Activated CD4-positive, CD25-positive, alpha-beta regulatory T cell treated with anti-CD3 and anti-CD28 coated beads, Interleukin-2, amount 50 U/mL, for 16 hours (primary cell): ENCODE data around the gene CERS6.

Source experiments
- DNase-seq: peaks from one replicate; pipeline ENCODE4 v3.0.0-alpha.2; 2020; ENCODE audit warnings: low read depth, low spot score

The CERS6 gene

GRCh38 chr2:168441214-168441872 is 14.7 kb upstream of the CERS6 start:
- DNase-seq, result no peak

DNA sequence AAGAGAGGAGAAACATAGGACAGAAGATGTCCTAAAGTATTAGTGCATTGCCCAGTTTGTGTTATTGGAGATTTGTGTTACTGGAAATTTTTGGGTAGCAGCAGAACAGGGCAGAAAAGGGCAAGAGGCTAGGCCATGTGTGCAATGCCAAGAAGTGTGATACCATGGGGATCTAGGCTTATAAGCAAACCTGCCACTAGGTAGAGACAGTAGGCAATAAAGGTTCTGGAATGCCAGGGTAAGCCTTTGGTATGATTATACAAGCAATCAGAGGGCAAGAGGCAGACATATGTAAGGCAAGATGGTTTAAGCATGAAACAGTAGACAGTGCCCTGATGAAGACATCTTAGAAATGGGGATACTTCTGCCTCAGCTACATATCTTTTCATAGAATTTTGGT is 12.3 kb upstream of the CERS6 start:
- no peak for DNase-seq

DNA sequence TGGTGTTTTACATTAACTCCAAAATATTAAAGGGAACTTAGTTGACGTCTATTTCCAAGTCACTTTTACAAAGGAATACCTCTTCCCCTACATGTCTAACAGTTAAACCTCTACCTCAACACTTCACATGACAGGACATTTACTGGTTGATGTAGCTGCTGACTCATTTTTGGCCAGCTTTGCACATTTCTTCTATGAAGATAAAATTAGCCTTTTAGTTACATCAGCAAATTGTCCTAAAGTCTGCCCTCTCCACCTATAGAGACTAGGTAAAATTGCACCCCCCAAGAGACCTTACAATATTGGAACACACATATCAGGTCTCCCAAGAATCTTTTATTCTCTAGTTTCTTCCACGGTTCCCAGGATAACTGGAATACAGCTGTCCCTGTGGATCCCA is 10.1 kb upstream of the CERS6 start:
- no peak for DNase-seq

GRCh38 chr2:168448980-168449379 is 7.1 kb upstream of the CERS6 start:
- no peak for DNase-seq

DNA sequence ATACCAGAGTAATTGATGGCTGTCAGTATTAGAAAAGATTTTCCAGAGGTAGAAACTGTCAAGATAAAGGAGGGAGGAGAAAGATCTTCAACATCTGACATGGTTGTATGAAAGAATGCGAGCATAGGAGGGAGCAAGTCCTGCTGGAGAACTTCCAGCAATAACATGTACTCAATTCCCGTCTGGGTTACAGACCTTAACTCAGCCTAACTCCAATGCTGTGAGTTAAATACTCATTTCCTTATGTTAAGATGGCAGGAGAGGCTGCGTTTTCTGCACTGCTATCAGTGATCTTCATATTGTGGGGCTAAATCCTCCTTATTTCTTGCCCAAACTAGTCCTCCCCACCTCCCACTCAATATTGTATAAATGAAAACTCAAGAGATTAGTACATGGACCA is 6.7 kb upstream of the CERS6 start:
- no peak for DNase-seq

DNA sequence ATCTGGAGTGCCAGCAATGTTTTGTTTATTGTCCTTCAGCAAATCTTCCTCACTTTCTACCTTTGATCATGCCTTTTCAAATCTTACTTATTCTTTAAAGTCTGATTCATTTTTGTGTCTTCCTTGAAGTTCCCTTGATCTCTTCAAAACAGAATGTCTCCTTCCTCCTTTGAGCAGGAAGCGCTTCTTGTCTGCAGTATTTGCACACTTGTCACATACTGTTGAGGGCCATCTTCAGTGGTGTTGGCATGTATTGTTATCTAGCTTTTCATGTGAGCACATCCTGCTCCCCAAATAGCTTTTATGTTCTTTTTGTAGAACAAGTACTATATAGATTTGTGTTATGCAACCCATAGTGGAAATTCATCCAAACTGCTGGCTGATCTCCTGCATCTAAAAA is 5.9 kb upstream of the CERS6 start:
- DNase-seq, result no peak

DNA sequence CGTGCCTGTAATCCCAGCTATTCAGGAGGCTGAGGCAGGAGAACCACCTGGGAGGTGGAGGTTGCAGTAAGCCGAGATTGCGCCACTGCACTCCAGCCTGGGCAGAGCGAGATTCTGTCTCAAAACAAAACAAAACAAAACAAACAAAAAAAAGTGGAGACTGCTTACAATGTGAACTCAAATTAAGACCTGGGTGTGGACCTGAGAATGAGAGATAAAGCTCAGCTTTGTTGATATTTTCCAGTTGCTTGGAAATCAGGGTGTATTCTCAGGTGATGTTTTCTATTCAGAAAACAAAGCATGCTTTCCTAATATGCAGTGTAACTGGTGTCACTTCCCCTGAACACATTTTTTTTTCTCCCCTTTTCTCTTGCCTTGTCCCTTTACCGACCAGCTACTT is 5.3 kb upstream of the CERS6 start:
- no peak for DNase-seq

GRCh38 chr2:168452781-168453180 is 3.3 kb upstream of the CERS6 start:
- no peak for DNase-seq

DNA sequence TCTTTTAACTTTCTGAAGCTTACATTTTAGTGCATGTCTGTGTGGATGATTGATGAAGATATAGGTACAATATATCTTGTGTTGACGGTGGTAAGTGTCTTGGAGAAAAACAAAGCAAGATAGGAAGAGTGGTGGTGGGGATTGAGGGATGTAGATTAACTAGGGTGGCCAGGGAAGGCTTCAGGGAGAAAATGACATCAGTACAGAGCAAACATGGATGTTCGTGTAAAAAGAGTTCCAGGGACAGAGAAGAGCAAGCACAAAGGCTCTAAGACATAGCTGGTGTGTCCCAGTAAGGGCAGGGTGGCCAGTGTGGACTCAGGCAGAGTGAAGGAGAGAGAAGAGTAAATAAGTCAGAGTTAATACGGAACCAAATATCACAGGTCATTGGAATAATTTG is 2.7 kb upstream of the CERS6 start:
- no peak for DNase-seq

DNA sequence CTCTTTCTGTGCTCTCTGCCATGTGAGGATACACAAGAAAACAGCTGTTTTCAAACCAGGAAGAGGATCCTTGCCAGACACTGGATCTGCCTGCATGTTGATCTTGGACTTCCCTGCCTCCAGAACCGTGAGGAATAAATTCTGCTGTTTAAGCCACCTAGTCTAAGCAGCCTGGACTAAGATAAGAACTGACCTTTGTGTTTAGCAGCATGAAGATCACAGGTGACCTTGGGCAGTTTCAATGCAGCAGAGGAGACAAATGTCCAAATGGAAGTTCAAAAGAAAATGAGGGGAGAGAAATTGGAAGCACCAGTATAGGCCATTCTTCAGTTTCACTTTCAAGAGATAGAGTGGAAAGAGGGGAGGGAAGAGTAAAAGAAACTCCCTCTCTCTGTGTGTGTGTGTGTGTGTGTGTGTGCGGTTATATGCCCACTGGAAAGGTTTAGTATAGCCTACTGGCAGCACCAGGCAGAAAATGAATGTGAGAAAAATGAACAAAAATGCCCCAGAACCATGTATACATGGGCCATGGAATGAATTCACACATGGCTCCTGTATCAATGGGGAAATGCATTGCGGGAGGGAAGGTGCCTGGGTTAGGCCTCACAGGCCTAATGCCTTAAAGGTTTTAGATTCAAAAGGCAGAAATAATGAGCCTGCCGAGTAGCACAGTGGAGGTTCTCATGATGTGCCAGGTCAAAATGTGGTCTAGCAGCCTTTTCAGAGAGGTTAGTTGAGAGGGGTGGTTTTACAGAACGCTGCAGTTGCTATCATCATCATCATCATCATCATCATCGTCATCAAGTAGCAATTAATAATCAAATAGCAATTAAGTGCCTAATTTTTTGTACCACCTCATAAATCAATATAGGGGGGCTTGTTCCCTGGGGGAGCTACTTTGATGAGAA is 1.1 kb upstream of the CERS6 start:
- DNase-seq, result no peak

DNA sequence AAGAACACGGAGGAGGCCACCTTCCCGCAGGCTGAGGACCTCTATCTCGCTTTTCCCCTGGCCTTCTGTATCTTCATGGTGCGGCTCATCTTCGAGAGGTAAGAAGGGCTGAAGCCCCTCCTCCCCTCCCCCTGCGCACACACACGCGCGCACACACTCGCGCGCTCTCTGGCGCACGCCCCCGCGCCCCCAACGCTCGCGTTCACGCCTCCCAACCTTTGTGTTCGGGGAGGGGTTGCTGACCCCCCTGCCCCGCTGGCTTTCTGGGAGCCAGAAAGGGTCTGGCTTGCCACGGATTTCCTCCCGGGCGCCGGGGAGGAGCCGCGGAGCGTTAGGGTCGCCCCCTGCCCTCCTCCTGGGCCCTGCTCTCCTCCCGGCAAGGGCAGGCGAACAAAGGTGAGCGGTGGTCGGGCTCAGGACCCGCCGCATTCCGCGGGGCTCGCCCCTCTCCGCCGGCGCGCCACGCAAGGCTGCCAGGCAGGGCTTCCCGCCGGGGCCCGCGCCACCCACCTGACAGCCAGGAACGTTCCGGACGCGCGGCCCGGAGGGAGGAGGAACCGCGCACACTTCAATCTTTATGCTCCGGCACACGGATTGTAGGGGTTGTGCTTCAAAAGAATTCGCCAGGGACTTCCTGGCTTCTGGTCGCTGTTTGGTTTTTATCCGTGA is 583 bp downstream of the CERS6 start:
- no peak for DNase-seq

GRCh38 chr2:168457190-168457895 is 1.3 kb downstream of the CERS6 start:
- DNase-seq, result no peak

DNA sequence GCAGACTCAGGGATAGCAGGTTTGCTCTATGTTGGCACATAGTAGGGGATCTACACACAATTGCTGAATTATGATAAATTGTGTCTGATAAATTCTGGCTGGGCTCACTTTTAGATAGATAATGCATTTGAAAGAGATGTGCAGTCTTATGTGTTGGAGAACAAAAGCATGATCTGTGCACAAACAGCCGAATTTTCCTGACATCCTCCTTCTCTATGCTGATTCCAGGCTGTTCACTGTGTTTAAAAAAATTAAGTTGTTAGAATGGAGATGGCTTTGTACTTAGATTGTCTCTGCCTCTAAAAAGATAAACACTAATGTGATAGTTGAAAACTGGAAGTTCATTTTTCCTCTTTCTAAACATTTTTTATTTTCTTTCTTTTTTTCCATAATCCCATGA is 2.1 kb downstream of the CERS6 start:
- DNase-seq, result no peak

GRCh38 chr2:168459256-168459655 is 3.2 kb downstream of the CERS6 start:
- no peak for DNase-seq

DNA sequence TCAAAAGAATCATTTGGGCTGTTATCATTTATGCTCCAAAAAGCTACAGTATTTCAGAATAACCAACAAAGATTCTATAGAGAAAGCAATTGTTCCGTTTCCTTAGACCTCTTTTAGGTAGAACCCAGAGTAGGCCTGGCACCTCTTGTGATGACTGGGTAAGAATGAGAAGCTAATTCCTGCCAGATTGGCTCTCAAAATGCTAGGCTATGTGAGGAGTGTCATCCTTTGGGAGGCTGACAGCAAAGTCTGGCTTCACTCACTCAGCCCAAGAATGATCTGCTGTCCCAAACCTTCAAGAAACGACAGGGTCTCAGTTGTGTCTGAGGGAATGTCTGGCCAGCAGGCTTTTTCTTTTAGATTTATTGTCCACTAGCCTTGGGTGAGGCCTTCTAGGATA is 4.5 kb downstream of the CERS6 start:
- DNase-seq, result no peak

DNA sequence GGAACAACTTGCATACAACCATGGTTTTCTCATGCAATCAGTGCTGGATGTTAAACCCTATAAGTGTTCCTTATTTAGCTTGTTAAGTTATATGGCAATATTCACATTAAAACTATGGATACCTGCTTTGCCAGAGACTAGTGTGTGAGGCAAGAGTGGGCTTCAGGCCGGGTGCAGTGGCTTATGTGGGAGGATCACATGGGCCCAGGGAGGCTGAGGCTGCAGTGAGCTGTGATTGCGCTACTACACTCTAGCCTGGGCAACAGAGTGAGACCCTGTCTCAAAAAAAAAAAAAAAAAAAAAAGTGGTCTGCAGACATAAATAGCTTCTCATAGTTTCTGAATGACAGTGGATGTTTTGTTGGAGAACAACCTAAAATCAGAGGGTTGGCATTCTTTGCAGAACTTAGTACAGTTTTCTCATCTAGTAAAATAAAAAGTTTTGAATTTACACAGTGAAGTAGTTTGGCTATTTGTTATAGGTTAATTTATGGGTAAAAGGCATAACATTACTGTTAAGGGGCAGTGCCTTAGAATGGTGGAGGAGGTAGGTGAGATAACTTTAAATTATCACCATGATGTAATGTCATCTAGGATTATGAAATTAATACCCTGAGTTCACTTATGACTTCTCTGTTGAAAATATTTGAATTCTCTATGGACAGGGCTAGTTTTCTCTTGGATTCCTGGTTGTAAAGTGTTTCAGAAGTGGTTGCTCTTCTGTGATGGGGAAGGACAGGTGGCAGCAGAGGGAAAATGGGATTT is 5.3 kb downstream of the CERS6 start:
- no peak for DNase-seq

- no peak for DNase-seq
These were observed 5.9 kb downstream of the CERS6 start for GRCh38 chr2:168461942-168462331.

DNA sequence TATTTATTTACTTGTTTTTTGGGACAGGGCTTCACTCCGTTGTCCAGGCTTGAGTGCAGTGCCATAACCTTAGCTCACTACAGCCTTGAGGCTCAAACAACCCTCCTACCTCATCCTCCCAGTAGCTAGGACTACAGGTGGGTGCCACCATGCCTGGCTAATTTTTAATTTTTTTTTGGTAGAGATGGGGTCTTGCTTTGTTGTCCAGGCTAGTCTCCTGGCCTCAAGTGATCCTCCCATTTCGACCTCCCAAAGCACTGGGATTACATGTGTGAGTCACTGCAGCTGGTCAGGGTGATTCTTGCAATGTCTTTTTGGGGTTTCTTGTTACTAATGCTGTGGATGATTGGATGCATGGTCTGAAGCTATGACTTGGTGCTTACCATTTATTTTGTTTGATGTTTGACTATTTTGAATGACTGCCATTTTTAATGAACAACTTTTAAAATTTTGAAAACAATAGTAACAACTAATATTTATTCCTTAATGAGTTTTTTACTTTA is 6.5 kb downstream of the CERS6 start:
- DNase-seq, result no peak

- DNase-seq, result no peak
These were observed 9.5 kb downstream of the CERS6 start for GRCh38 chr2:168465594-168465993.

DNA sequence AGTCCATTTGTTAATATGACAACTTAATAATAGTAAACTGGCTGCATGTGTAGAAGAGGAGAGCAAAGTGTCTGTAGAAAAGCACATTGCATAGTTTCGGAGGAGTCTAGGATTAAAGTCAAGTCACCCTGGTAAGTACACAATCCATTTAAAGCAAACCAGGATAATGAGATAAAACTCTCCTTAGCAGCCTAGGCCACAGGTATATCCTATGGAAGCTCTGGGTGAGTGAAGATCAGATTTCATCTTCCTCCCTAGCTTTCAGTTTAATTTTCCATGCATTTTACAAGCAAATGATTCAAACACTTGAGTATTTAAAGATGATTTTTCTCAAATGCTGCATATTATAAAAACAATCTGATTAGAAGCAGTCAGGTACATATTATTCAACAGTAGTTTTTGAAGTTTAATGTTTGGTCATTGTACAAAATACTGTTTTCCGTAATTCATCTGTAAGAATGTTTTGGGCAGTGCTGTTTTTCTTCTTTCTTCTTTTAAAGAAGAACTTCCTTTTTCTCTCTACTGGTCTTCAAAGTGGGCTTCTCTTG is 10.2 kb downstream of the CERS6 start:
- DNase-seq, result no peak
